Measurements from ENCODE around the gene SLC7A6.

SLC7A6 gene

DNA sequence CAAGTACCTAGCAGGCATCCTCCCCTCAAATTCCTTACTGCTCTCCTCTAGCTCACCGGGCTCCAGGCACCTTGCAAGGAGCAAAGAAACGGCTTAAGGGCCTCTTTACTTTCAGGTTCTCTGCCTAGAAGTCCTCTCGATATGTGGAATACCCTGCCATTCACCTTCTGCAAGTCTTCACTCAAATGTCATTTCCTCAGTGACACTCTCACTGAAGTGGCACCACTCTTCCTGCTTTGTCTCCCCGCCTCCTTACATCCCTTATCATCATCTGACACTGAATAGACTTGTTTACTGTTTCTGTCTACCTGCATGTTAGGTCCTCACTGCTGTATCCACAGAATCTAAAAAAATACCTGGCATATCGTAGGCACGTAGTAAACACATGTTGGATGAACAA, 45.5 kb downstream of the SLC7A6 start:
- no peak overlapping the region for H2BK120ac ChIP-seq (ENCODE audit: low read depth, low read length)
- no peak overlapping the region for H3K27ac ChIP-seq (ENCODE audit: low read depth, low read length)
- H2BK5ac ChIP-seq (ENCODE audit: low read length): no peak overlapping the region

DNA sequence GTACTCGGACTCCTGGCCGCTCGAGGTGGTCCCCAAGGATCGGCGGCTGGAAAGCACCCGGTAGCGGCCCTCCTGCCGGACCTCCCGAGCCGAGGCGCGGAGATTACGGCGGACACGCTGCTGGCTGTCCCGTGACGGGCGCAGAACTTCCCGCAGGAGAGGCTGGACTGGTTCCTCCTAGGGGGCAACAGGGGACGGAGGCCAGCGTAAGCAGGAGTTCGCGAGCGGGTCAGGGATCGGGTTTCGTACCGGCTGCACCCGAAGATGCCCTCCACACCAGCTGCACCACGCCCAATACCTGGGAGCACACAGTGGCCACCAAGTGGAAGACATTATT, 46.1 kb downstream of the SLC7A6 start:
- Histone ChIP-seq H3K23ac (ENCODE audit: low read length) (peak overlapping the region; percentile 7), H3K36me3 (ENCODE audit: control insufficient read depth, insufficient read depth, low read length) (no peaks in the 10 kb centered on the region), H3K4ac (ENCODE audit: low read depth, low read length) (no peak overlapping the region), H3K4me1 (ENCODE audit: control insufficient read depth, low read depth, low read length) (no peaks in the 10 kb centered on the region), H2BK15ac (replicated peaks; ENCODE audit: low read depth) (no peak overlapping the region), H3K27me3 (ENCODE audit: insufficient read depth, low read length, poor library complexity) (no peaks in the 10 kb centered on the region), H3K79me1 (ENCODE audit: low read length) (peaks cover 6% of the 10 kb centered on the region), H2BK120ac (ENCODE audit: low read depth, low read length) (no peak overlapping the region), H3K56ac (ENCODE audit: low read length) (peak overlapping the region; percentile 97), H4K5ac (ENCODE audit: low read length) (no peak overlapping the region), H3K9ac (ENCODE audit: low read length) (peak overlapping the region; percentile 96), H3K27ac (ENCODE audit: low read depth, low read length) (peak overlapping the region; percentile 55), H2BK5ac (ENCODE audit: low read length) (no peak overlapping the region), H3K4me2 (ENCODE audit: low read length) (peak overlapping the region; percentile 18), H3K4me3 (ENCODE audit: low read length) (peak overlapping the region; percentile 97), H3K18ac (ENCODE audit: low read length) (no peak overlapping the region), H2AK5ac (ENCODE audit: low read length) (no peak overlapping the region), H4K8ac (ENCODE audit: low read depth, low read length) (peak overlapping the region; percentile 1), H3K79me2 (ENCODE audit: control insufficient read depth, insufficient read depth, low read length) (peaks cover 16% of the 10 kb centered on the region)
- no peak for DNase-seq
- no CpG with 5 or more reads among the region's 29 CpGs for WGBS (ENCODE audit: extremely low coverage, insufficient coverage, low lambda C conversion rate)

More for the DNA sequence above, 45.5 kb downstream of the SLC7A6 start:
- peak overlapping the region; percentile 96 for H3K9ac ChIP-seq (ENCODE audit: low read length)
- no peak for DNase-seq
- no peak overlapping the region for H4K8ac ChIP-seq (ENCODE audit: low read depth, low read length)
- no CpG with 5 or more reads among the region's 6 CpGs for WGBS (ENCODE audit: extremely low coverage, insufficient coverage, low lambda C conversion rate)
- H3K27me3 ChIP-seq (ENCODE audit: insufficient read depth, low read length, poor library complexity): no peaks in the 10 kb centered on the region
- H3K79me2 ChIP-seq (ENCODE audit: control insufficient read depth, insufficient read depth, low read length): peaks cover 16% of the 10 kb centered on the region
- no peak overlapping the region for H2BK15ac ChIP-seq (replicated peaks; ENCODE audit: low read depth)
- peaks cover 6% of the 10 kb centered on the region for H3K79me1 ChIP-seq (ENCODE audit: low read length)
- H3K4me2 ChIP-seq (ENCODE audit: low read length): peak overlapping the region; percentile 18
- peak overlapping the region; percentile 97 for H3K56ac ChIP-seq (ENCODE audit: low read length)
- H3K18ac ChIP-seq (ENCODE audit: low read length): no peak overlapping the region
- H2AK5ac ChIP-seq (ENCODE audit: low read length): no peak overlapping the region
- no peaks in the 10 kb centered on the region for H3K36me3 ChIP-seq (ENCODE audit: control insufficient read depth, insufficient read depth, low read length)
- no peak overlapping the region for H3K23ac ChIP-seq (ENCODE audit: low read length)
- H3K4me1 ChIP-seq (ENCODE audit: control insufficient read depth, low read depth, low read length): no peaks in the 10 kb centered on the region
- no peak overlapping the region for H4K5ac ChIP-seq (ENCODE audit: low read length)
- H3K4ac ChIP-seq (ENCODE audit: low read depth, low read length): no peak overlapping the region
- H3K4me3 ChIP-seq (ENCODE audit: low read length): peak overlapping the region; percentile 97

DNA sequence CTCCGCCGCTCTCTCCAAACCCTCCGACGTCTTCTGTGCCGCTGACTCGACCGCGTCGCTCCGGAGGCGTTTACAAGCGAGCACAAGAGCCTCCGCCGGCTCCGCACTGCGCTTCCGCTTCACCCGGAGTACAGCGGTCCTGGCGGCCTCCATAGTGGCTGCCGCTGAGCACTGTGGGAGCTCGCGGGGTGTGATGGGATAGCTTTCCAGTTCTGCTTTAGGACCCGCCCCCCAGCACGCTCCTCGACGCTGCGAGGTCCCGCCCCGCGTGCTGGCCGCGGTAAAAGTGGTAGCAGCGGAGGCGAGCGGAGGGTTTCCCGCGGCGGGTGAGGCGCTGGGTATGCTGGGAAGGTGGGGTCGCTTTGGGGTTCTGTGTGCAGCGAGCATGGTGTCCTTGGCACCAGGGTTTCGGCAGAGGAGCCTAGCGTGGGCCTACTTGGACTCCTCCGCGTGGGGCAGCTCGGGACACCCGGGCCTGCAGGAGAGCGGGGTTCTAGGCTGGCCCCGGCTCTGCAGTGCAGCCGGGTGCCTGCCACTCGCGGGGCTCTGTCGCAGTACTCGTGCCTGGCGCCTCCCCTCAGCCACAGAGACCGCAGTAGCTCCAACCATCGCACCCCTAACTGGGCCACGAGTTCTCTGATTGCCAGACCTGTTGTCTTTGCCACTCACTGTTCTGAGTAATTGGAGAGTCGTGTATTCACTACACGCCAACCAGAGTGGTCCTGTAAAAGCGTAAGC, 46.6 kb downstream of the SLC7A6 start, which contains the start of the genes PRMT7 and SLC7A6OS:
Gene PRMT7, plus strand, starts transcription at position 246 of the 738 bp plus-strand sequence. CDS start 4,961 bp downstream, outside the sequence.
Gene SLC7A6OS, minus strand, starts transcription at position 173 of the 738 bp plus-strand sequence. Its CDS starts 20 bp downstream, at position 153.
- H3K4me2 ChIP-seq (ENCODE audit: low read length): peak within 1 kb of the TSS; percentile 74
- no peak within 1 kb of the TSS for H4K5ac ChIP-seq (ENCODE audit: low read length)
- H3K79me2 ChIP-seq (ENCODE audit: control insufficient read depth, insufficient read depth, low read length): peaks cover 16% of the 10 kb centered on the region
- H3K79me1 ChIP-seq (ENCODE audit: low read length): peaks cover 6% of the 10 kb centered on the region
- no peak within 1 kb of the TSS for H3K4ac ChIP-seq (ENCODE audit: low read depth, low read length)
- H3K18ac ChIP-seq (ENCODE audit: low read length): peak within 1 kb of the TSS; percentile 10
- H3K23ac ChIP-seq (ENCODE audit: low read length): peak within 1 kb of the TSS; percentile 70
- H3K4me3 ChIP-seq (ENCODE audit: low read length): peak within 1 kb of the TSS; percentile 97
- peak within 1 kb of the TSS; percentile 1 for H4K8ac ChIP-seq (ENCODE audit: low read depth, low read length)
- H3K9ac ChIP-seq (ENCODE audit: low read length): peak within 1 kb of the TSS; percentile 96
- no peaks in the 10 kb centered on the region for H3K36me3 ChIP-seq (ENCODE audit: control insufficient read depth, insufficient read depth, low read length)
- H3K4me1 ChIP-seq (ENCODE audit: control insufficient read depth, low read depth, low read length): no peaks in the 10 kb centered on the region
- H3K27ac ChIP-seq (ENCODE audit: low read depth, low read length): peak within 1 kb of the TSS; percentile 68
- no peak within 1 kb of the TSS for H2AK5ac ChIP-seq (ENCODE audit: low read length)
- no CpG with 5 or more reads among the region's 62 CpGs for WGBS (ENCODE audit: extremely low coverage, insufficient coverage, low lambda C conversion rate)
- DNase-seq: peak; percentile 96
- H2BK5ac ChIP-seq (ENCODE audit: low read length): no peak within 1 kb of the TSS
- no peaks in the 10 kb centered on the region for H3K27me3 ChIP-seq (ENCODE audit: insufficient read depth, low read length, poor library complexity)
- H3K56ac ChIP-seq (ENCODE audit: low read length): peak within 1 kb of the TSS; percentile 97
- H2BK120ac ChIP-seq (ENCODE audit: low read depth, low read length): no peak within 1 kb of the TSS
- H2BK15ac ChIP-seq (replicated peaks; ENCODE audit: low read depth): no peak within 1 kb of the TSS

DNA sequence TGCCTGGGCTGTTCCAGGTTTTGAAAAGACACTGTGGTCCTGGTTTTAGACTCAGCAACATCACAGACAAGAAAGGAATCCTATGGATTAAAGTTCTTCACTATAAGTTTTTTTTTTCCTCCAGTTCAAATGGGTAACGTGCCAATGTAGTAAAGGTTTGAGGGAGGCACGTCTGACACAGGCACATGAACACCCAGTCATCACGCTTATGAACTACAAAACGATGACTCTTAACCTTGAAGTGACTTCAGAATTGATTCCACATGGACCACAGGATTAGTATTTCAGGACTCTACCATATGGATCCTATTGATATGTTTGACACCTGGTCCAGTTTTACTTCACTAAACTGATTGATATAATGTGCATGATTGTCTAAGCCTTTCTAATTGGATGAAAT, 48.8 kb downstream of the SLC7A6 start:
- Histone ChIP-seq H2BK15ac (replicated peaks; ENCODE audit: low read depth) (no peak overlapping the region), H3K4me3 (ENCODE audit: low read length) (no peak overlapping the region), H3K23ac (ENCODE audit: low read length) (no peak overlapping the region)

DNA sequence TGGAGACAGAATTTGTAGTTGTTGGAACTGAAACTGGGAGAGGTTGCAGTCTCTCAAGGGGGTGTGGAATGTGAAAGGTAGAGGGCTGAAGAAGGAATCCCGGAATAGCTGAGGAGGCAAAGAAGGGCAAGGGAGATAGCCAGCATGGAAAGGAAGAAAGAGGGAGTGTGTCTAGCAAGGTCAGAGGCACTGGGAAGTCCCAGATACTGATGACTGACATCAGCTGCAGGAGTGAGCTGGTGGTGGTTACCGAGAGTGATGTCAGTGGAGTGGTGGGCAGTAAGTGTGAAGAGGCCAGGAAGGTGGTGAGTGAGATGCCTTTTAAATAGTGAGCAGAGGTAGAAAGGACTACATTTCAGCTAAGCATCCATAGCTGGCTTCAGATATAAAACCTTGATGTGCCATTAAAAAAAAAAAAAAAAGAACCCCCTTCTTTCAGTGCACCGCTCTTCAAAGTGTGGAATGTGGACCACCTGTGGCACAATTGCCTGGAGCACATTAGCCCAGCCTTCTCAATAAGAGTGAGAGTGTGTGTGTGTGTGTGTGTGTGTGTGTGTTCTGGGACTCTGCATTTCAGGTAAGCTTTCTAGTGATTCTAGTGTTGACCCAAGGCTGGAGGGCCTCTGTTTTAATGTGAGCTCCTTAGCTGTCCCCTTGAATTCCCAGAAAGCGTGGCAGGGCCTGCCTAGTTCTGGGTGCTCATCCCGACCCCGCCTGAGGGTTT, 55.0 kb downstream of the SLC7A6 start:
- H3K27ac ChIP-seq (ENCODE audit: low read depth, low read length): no peak overlapping the region
- no peak overlapping the region for H3K9ac ChIP-seq (ENCODE audit: low read length)
- H3K36me3 ChIP-seq (ENCODE audit: control insufficient read depth, insufficient read depth, low read length): peaks cover 5% of the 10 kb centered on the region
- no peaks in the 10 kb centered on the region for H3K27me3 ChIP-seq (ENCODE audit: insufficient read depth, low read length, poor library complexity)
- H3K79me2 ChIP-seq (ENCODE audit: control insufficient read depth, insufficient read depth, low read length): no peaks in the 10 kb centered on the region
- peak; percentile 51 for DNase-seq
- H3K4me3 ChIP-seq (ENCODE audit: low read length): no peak overlapping the region
- H4K8ac ChIP-seq (ENCODE audit: low read depth, low read length): no peak overlapping the region
- no peak overlapping the region for H3K4ac ChIP-seq (ENCODE audit: low read depth, low read length)
- no peak overlapping the region for H4K5ac ChIP-seq (ENCODE audit: low read length)
- no peaks in the 10 kb centered on the region for H3K4me1 ChIP-seq (ENCODE audit: control insufficient read depth, low read depth, low read length)
- H3K56ac ChIP-seq (ENCODE audit: low read length): no peak overlapping the region
- H2BK120ac ChIP-seq (ENCODE audit: low read depth, low read length): no peak overlapping the region
- H2AK5ac ChIP-seq (ENCODE audit: low read length): no peak overlapping the region
- no peak overlapping the region for H2BK15ac ChIP-seq (replicated peaks; ENCODE audit: low read depth)
- H3K79me1 ChIP-seq (ENCODE audit: low read length): no peaks in the 10 kb centered on the region
- no CpG with 5 or more reads among the region's 6 CpGs for WGBS (ENCODE audit: extremely low coverage, insufficient coverage, low lambda C conversion rate)
- H3K23ac ChIP-seq (ENCODE audit: low read length): no peak overlapping the region
- H3K4me2 ChIP-seq (ENCODE audit: low read length): no peak overlapping the region
- no peak overlapping the region for H3K18ac ChIP-seq (ENCODE audit: low read length)
- H2BK5ac ChIP-seq (ENCODE audit: low read length): no peak overlapping the region

More for the DNA sequence above, 48.8 kb downstream of the SLC7A6 start:
- no peak overlapping the region for H2BK5ac ChIP-seq (ENCODE audit: low read length)
- H3K4me2 ChIP-seq (ENCODE audit: low read length): no peak overlapping the region
- H4K8ac ChIP-seq (ENCODE audit: low read depth, low read length): no peak overlapping the region
- no peak overlapping the region for H3K4ac ChIP-seq (ENCODE audit: low read depth, low read length)
- no peaks in the 10 kb centered on the region for H3K36me3 ChIP-seq (ENCODE audit: control insufficient read depth, insufficient read depth, low read length)
- no peak overlapping the region for H3K56ac ChIP-seq (ENCODE audit: low read length)
- H3K27ac ChIP-seq (ENCODE audit: low read depth, low read length): no peak overlapping the region
- no peak for DNase-seq
- H2BK120ac ChIP-seq (ENCODE audit: low read depth, low read length): no peak overlapping the region
- H3K79me2 ChIP-seq (ENCODE audit: control insufficient read depth, insufficient read depth, low read length): peaks cover 16% of the 10 kb centered on the region
- no CpG with 5 or more reads among the region's 4 CpGs for WGBS (ENCODE audit: extremely low coverage, insufficient coverage, low lambda C conversion rate)
- peaks cover 6% of the 10 kb centered on the region for H3K79me1 ChIP-seq (ENCODE audit: low read length)
- H3K27me3 ChIP-seq (ENCODE audit: insufficient read depth, low read length, poor library complexity): no peaks in the 10 kb centered on the region
- no peak overlapping the region for H4K5ac ChIP-seq (ENCODE audit: low read length)
- H3K9ac ChIP-seq (ENCODE audit: low read length): no peak overlapping the region
- no peaks in the 10 kb centered on the region for H3K4me1 ChIP-seq (ENCODE audit: control insufficient read depth, low read depth, low read length)
- H2AK5ac ChIP-seq (ENCODE audit: low read length): no peak overlapping the region
- H3K18ac ChIP-seq (ENCODE audit: low read length): no peak overlapping the region

Measured in mesendoderm (in vitro differentiated cells).